Activated CD4-positive, CD25-positive, alpha-beta regulatory T cell treated with anti-CD3 and anti-CD28 coated beads, Interleukin-2, amount 50 U/mL, for 16 hours (primary cell): Measurements from ENCODE around the gene OGT.
"Not testable (repeated sequence)": the region's sequence is repeated elsewhere in the genome, so short reads cannot be mapped to it uniquely, and the experiment has no call there.

Experiments used
- DNase-seq: peaks from one replicate; pipeline ENCODE4 v3.0.0-alpha.2; 2020; ENCODE audit warnings: low read depth, low spot score

OGT gene

DNA sequence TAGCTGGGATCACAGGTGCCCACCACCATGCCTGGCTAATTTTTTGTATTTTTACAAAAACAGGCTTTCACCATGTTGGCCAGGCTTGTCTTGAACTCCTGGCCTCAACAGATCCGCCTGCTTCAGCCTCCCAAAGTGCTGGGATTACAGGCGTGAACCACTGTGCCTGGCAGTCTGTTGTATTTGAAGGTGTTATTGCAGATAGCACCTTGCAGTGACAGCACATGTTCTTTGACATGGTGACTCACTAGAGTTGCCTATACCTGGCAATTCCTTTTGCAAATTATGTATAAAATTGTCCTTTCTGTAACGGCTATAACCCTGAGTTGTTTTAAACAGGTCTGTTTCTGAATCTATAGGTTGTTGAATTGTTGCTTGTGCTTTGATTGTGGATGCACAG is 7.9 kb downstream of the OGT start:
- no peak for DNase-seq

DNA sequence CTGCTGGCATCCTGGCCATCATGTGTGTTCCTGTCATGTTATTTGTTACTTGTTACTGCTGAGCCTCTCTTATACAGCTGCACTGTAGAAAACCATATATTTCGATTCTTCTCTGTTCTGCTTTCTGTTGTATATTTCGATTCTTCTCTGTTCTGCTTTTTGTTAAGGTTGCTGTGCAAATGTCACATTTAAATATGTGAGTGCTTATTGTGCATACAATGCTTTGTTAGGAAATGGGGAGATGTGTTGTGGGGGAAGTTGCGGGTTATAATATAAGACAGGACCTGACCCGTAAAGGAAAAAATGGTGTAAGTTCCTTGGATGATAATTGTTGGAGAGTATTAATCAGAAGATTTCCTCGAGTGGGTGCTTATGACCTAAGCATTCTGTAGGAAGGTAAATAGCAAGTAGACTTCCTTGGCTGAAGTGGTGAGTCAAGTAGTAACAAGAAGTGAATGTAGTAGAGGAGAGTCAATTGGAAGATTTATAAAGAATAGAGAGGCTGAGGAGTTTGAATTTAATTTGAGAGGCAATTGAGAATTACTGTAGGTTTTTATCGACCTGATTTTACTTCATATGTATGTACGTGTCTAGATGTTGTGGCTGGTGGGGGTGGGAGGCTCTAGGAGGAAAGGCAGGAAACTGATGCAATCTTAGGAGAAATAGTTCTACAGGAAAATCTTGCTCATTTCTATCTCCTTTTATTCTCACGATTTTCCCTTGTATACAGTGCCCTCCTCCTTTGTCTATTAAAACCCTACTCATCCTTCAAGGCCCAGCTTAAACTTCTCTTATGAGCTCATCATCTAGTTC is 8.5 kb downstream of the OGT start:
- DNase-seq: no peak

DNA sequence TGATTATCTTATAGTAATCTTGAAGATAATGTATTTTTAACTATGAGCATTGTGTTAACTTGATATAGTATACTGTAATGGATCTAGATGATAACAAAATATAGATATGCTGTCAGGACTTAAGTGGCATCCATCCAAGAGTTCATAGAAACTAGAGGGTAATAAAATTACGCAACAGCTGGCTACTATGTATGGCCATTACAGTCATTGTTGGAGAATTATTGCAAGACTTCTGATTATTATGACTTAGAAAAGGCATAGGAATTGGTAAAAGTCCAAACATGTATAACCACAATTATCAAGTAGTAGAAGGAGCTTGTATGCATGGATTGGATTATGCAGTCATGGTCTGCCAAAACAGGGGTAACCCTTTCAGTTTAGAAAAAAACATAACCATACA is 9.5 kb downstream of the OGT start:
- no peak for DNase-seq

- DNase-seq: no peak
These were observed 9.9 kb downstream of the OGT start for GRCh38 chrX:71542825-71543224.

DNA sequence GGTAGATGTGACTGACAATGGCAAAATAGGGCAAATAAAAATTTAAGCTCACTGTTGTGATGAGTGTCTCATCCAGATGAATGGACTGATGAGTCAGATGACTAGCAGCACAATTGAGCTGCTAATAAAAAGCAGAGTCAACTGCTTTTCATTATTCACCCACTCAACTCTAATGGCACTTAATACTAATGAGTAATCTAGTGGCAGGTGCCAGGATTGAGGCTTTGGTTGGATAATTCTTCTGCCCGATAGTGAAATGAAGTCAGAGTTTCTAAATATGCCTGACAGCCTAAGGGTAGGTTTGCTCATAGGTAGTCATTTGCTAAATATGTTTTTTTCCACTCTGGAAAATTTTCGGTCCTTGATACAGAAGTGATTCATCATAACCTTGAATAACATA is 10.4 kb downstream of the OGT start:
- DNase-seq: no peak

DNA sequence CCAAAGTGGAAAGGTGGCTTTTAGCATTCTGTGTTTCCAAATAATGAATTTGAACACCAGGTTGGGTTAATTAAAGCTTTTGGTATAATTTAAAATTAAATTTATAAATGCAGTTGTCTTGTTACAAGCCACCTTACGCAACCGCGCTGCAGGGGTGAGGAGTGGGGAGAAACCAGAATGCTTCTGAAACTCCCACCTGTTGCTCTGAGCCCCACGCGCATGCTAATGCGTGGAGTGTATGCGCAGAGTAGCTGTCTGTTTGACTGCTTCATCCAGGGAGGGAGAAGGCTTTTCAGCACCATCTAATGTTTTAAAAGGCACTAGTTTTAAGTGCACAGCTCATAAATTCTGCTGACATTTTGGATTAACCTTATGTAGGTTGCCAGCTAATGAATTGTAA is 12.5 kb downstream of the OGT start:
- DNase-seq: no peak

DNA sequence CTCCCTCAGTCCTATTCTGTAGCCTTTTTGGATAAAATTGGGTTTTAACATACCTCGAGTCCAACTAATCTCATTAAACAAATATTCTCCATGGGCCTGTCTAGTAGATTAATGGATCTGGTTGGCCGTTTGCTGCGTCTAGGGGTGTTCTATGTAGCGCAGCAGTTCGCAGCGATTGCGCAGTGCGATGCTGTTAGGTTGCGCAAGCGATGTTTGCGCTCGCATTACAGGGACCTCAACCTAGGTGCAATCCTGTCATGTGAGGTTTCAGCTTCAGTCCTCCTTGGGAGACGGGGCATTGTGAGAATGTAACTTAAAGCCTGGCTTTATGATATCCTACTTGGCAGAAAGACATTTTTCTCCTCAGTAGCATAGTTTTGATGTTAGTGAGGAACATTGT is 14.0 kb downstream of the OGT start:
- no peak for DNase-seq

- DNase-seq: no peak
These were observed 14.4 kb downstream of the OGT start for GRCh38 chrX:71547339-71547738.

DNA sequence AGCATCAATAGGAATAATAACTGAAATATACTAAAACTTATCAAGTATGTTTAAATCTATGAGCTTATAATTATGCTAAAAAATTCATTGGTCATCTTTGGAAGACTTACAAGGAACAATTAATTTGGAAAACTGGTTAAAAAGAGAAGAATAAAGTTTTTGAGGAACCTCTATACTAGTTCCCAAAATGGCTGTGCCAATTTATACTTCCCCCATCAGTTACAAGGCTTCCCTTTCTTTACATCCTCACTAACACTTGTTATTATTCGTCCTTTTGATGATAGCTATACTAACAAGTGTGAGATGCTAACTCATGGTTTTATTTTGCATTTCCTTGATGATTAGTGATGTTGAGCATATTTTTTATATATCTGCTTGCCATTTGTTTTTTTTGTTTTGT is 17.1 kb downstream of the OGT start:
- no peak for DNase-seq

- DNase-seq: no peak
These were observed 17.7 kb downstream of the OGT start for GRCh38 chrX:71550578-71550977.

- DNase-seq: no peak
These were observed 23.1 kb downstream of the OGT start for GRCh38 chrX:71556036-71556435.

DNA sequence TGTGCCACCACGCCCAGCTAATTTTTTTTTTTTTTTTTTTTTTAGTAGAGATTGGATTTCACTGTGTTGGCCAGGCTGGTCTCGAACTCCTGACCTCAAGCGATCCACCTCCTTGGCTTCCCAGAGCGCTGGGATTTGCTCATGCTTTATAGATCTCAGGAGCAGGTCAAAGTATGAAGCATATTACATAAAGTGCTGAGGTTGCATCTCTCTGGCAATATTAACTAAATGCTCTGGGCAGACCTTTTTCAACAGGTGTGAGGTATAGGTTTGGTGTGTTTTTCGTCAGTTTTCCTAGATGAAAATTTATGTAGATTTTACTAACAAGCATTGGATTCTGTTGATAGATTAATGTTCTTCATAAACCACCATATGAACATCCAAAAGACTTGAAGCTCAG is 26.0 kb downstream of the OGT start:
- DNase-seq: no peak

- not testable (repeated sequence) for DNase-seq
These were observed 26.9 kb downstream of the OGT start for GRCh38 chrX:71559773-71560172.

GRCh38 chrX:71563921-71564320 is 31.0 kb downstream of the OGT start:
- no peak for DNase-seq

DNA sequence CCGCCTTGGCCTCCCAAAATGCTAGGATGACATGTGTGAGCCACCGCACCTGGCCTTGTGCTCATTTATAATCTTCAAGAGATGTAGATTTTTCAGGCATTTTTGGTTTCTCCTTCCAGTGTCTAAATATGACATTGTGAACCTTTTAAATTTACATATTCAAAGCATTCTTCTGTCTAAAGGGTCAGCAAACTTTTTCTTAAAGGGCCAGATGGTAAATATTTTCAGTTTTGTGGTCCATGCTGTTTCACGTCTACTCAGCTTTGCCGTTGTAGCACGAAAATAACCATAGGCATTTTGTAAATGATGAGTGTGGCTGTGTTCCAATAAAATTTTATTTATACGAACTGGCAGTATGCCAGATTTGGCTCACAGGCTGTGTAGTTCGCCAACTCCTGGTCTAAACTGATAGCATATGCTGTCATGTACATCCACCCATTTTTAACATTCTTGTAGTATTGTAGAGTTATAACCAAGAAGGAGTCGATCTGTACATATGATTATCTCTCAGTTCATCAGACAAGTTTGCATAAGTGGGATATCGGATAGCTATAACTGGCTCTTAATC is 32.7 kb downstream of the OGT start:
- DNase-seq: no peak

DNA sequence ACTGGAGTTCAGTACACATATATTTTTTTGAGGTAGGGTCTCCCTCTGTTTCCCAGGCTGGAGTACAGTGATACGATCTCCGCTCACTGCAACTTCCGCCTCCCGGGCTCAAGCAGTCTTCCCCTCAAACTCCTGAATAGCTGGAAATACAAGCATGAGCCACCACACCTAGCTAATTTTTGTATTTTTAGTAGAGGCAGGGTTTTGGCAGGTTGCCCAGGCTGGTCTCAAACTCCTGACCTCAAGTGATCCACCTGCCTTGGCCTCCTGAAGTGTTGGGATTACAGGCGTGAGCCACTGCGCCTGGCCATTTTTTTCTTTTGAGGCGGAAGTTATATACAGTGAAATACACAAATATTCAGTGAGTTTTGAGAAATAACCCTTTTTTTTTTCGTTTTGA is 38.5 kb downstream of the OGT start:
- not testable (repeated sequence) for DNase-seq

- no peak for DNase-seq
These were observed 40.7 kb downstream of the OGT start for GRCh38 chrX:71573590-71573989.

- no peak for DNase-seq
These were observed 44.8 kb downstream of the OGT start for GRCh38 chrX:71577682-71578081.

DNA sequence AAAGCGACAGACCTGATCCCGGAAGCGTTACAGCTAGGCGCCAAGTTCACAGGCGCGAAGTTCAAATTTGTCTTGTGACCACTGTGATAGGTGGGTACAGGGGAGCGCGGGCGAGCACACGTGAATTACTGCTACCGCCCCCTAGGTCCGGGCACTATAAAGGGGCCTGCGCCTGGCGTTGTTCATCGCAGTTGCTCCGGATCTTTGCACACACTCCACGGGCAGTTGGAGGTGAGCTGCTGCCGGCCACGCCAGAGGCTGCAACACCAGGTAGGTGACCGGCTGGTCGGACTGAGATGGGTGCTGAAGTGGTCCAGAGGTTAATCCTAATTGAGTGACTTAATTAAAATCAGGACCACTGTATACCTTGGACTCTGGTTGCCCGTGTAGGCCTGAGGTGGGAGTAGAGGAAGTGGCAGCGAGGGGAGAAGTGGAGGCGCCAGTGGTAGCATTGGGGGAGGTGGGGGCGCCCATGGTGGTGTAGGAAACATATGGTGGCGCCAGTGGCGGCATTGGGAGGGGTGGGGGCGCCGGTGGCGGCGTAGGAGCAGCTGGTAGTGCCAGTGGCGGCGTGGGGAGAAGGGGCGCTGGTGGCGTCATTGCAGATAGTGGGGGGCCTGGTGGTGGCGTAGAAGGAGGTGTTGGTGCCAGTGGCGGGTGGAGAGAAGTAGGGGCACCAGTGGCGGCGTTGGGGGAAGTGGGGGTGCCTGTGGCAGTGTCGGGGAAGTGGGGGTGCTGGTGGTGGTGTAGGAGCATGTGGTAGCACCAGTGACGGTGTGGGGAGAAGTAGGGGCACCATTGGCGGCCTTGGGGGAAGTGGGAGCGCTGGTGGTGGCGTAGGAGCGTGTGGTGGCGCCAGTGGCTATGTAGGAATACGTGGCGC is 45.6 kb downstream of the OGT start, which contains the start of gene GCNA:
GCNA (plus strand) TSS at position 185 of the 883 bp plus-strand sequence. CDS start 2,385 bp downstream, outside the sequence.
- no peak for DNase-seq

DNA sequence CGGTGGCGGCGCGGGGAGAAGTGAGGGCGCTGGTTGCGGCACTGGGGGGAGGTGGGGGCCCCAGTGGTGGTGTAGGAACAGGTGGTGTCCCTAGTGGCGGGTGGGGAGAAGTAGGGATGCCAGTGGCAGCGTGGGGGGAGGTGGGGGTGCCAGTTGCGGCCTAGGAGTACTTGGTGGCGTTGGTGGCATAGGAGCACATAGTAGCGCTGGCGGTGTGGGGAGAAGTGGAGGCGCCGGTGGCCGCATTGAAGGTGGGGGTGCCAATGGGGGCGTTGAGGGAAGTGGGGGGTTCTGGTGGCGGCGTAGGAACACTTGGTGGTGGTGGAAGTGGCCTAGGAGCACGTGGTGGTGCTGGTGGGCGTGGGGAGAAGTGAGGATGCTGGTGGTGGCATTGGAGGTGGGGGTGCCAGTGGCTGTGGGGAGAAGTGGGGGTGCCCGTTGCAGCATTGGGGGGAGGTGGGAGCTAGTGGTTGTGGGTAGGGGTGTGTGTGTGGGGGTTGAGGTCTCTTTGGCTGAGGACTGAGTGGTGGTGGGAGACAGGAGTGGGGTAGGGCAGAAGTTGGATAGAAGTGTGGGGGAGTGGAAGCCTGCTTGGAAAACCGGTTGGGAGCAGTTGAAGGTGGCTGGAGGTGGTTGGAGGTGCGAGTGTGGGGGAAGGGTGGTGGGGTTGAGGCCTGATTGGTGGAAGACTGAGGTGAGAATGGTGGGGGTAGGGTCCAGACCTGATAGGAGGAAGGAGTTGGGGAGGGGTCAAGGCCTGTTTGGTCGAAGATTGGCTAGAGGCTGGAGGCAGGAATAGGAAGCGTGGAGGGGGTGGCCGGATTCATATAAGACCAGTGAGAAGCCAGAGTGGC is 46.5 kb downstream of the OGT start:
- DNase-seq: no peak

DNA sequence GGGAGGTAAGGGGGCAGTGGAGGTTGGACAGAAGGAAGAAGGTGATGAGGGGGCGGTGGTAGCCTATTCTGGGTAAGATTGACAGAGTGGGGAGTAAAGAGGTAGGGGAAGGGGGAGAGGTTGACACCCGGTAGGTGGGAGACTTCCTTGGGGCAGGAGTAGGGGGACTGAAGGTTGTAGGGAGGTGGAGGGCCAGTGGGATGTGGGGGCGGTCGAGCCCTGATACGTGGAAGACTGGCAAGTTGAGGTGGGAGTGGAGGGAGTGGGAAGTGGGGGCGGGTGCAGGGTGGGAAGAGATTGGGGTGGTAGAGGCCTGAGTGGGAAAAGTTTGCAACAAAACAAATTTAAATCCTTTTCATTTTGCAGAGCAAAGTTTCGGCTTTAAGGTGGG is 47.1 kb downstream of the OGT start:
- no peak for DNase-seq

DNA sequence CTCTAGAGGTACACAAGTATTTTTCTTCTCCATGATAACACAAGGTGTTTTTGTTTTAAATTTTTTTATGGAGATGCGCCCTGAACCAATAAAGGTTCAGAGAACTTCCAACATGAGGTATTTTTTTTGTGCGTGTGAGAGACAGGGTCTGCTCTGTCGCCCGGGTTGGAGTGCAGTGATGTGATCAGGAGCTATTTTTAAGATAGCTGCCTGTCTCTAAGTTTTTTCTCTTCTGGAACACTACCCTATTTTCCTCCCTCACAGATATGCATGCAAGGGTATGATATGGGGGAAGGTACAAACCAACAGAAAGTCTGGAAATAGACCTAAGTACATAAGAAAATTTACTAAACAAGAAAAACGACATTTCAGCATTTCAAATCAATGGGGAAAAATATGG is 48.3 kb downstream of the OGT start:
- DNase-seq: no peak
